GM13977 (cell line): ENCODE results near the gene IRX5.

Source experiments
- DNase-seq: peaks from one replicate; pipeline ENCODE4 v3.0.0; 2012; ENCODE audit warnings: low spot score
- in situ Hi-C: fragments of 300-500 bp; cut with MboI; formaldehyde crosslinking; loops from one replicate; pipeline ENCODE4 v1.12.0; 2022; ENCODE audit warnings: low sequenced_read_pairs, low pct_unique_long_range_greater_than_20kb, mixed read lengths, inconsistent platforms; ENCODE audit not compliant: unreplicated experiment
- TF ChIP-seq, protein P1 (sequence below): IDR thresholded peaks from 2 replicates; pipeline ENCODE4 v1.5.1; 2012; ENCODE audit warnings: mild to moderate bottlenecking, control low read depth; ENCODE audit not compliant: insufficient read depth; ENCODE audit errors: extremely low read depth, missing control alignments

IRX5 gene

DNA sequence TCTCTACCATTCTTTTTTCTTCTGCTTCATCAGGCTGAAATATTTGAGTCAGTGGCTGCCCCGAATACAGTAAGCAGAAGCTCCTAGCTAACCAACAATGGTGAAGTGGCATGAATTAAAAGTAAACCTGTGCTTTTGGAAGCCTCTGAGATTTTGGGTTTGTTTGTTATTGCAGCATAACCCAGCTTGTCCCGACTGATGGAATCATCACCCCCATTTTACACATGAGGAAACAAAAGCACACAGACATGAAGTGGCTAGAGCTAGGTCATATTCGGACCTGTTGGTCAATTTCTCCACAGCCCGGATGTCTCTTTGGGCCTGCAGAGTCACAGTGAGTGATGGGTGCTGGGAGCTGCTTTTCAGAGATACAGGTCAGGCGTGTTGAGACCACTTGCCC lies 39.4 kb downstream of the IRX5 start:
- DNase-seq = no peak
- in situ Hi-C loops = no loop called here
- TF ChIP-seq, protein P1, sequence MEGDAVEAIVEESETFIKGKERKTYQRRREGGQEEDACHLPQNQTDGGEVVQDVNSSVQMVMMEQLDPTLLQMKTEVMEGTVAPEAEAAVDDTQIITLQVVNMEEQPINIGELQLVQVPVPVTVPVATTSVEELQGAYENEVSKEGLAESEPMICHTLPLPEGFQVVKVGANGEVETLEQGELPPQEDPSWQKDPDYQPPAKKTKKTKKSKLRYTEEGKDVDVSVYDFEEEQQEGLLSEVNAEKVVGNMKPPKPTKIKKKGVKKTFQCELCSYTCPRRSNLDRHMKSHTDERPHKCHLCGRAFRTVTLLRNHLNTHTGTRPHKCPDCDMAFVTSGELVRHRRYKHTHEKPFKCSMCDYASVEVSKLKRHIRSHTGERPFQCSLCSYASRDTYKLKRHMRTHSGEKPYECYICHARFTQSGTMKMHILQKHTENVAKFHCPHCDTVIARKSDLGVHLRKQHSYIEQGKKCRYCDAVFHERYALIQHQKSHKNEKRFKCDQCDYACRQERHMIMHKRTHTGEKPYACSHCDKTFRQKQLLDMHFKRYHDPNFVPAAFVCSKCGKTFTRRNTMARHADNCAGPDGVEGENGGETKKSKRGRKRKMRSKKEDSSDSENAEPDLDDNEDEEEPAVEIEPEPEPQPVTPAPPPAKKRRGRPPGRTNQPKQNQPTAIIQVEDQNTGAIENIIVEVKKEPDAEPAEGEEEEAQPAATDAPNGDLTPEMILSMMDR = no peak

DNA sequence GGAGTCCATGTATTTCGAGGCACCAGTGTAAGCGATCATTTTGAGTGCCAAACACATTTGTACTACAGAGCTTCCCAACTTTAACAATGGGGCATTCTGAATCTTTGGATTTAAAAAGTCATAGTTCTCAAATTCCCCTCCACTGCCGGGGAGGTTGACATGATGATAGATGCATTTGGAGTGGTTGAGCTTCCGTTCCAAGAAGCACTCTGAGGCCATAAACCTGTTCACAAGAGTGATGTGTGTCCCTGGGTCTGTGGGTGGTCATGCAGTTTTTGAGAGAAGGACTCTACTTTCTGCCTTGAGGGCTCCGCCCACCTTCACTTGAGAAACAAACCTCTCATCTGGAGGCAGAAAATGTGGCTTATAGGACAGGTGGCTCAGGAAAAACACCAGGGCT lies 43.7 kb downstream of the IRX5 start:
- no peak for DNase-seq
- in situ Hi-C loops = no loop called here
- TF ChIP-seq, protein P1 = no peak

DNA sequence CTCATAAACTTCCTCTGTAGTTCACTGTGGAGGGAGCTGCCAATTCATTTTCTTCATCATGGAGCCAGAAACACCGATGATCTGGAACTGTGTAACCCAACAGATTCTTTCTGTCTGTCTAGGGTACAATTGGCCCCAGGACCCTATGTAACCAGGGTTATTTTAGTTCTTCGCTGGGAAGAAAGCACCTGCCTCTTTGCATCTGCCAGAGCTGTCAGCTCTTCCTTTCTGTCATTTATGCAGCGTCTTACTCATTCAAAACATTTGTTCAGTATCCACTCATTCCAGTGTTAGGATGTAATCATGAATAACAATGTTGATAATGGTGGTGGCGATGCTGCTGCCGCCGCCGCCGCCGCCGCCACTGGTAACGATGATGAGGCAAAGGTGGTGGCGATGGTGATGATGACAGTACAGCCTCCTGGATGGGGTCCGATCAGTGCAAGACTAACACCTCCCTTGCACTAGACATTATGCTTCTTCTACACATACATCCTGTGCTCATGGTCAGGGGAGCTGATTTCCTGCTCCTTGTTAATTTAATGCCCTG lies 46.1 kb downstream of the IRX5 start:
- in situ Hi-C loops = no loop called here
- no peak for DNase-seq

DNA sequence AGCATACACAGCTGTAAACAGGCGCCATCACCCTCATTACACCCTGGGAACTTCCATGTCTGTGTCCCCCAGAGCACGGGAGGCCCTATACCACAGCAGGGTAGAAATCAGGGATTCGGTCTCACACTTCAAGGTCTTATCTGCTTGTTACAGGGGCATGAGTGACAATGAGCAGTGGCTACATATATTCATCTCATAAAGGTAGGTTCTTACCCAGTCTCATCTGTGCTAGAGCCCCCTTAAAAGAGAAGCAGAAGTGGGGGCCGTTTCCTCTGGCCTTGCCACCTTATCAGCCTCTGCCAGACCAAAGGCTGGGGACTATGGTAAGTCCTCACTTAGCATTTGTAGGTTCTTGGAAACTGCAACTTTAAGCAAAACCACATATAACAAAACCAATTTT lies 46.5 kb downstream of the IRX5 start:
- in situ Hi-C loops = no loop called here
- DNase-seq = no peak
- TF ChIP-seq, protein P1 = no peak

More for the DNA sequence above, 46.1 kb downstream of the IRX5 start:
- TF ChIP-seq, protein P1 = no peak

DNA sequence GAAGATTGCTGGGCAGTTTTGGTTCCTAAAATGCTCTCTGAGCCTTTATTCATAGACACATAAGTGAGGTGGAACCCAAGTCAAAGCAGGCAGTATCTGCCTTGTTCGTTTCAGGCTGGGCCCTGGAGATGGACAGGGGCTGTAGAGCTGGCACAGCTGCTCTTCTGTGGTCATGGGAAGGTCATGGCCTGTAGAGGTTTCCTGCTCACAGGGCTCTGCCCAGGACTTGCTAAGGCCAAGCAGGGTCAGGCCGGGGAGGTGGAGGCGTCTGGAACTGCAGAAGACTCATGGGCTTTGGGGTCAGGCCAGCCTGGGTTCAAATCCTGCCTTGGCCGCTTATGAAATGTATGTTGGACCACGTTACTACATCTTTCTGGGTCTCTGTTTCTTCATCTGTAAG lies 50.2 kb downstream of the IRX5 start:
- DNase-seq = no peak
- in situ Hi-C loops = no loop called here
- TF ChIP-seq, protein P1 = no peak
